Activated B cell treated with CpG ODN at 0.5 μM for 24 hours (primary cell): Measurements from ENCODE around the gene DAB1. TPM values are rescaled to one million over a fixed set of nuclear protein-coding genes. Genes with fewer than 3 reads are reported as not detected.

ENCODE experiments used
- ATAC-seq: fragments of 200-7000 bp; cut with Tn5 transposase; one replicate; pipeline ENCODE4 v1.10.0; 2021; ENCODE audit warnings: low read depth, mild to moderate bottlenecking, moderate library complexity
- CTCF ChIA-PET: fragments of 350-600 bp; sonication (Branson Sonifier 250); formaldehyde crosslinking; loops from one replicate; lab custom pipeline; 2021; ENCODE audit warnings: antibody characterized with exemption; lab: Charles Lee
- POLR2A ChIA-PET: fragments of 350-600 bp; sonication (Branson Sonifier 250); formaldehyde crosslinking; loops from one replicate; lab custom pipeline; 2021; ENCODE audit warnings: antibody characterized with exemption; lab: Charles Lee
- DNase-seq: peaks from one replicate; pipeline ENCODE4 v3.0.0; 2022
- H3K27ac Mint-ChIP-seq: one replicate; pipeline ENCODE4 v1.8.0; 2020; ENCODE audit warnings: mixed read lengths
- H3K27me3 Mint-ChIP-seq: one replicate; pipeline ENCODE4 v1.8.0; 2021; ENCODE audit warnings: mixed read lengths
- H3K36me3 Mint-ChIP-seq: one replicate; pipeline ENCODE4 v1.8.0; 2021; ENCODE audit warnings: low read depth, mixed read lengths
- H3K4me1 Mint-ChIP-seq: one replicate; pipeline ENCODE4 v1.8.0; 2021; ENCODE audit warnings: mixed read lengths
- H3K4me3 Mint-ChIP-seq: one replicate; pipeline ENCODE4 v1.8.0; 2020; ENCODE audit warnings: mild to moderate bottlenecking, mixed read lengths
- H3K9me3 Mint-ChIP-seq: one replicate; pipeline ENCODE4 v1.8.0; 2020; ENCODE audit warnings: mixed read lengths
- CTCF ChIP-seq: fragments of 200-600 bp; IDR thresholded peaks from one replicate; pipeline ENCODE4 v1.8.0; 2022; ENCODE audit warnings: antibody characterized with exemption, mild to moderate bottlenecking
- intact Hi-C: fragments of 100-400 bp; cut with micrococcal nuclease; formaldehyde crosslinking; loops from one replicate; pipeline ENCODE4 v1.15.1; 2024
- total RNA-seq: library from RNA; stranded (reverse); gene quantifications from 2 replicates; pipeline ENCODE4 v1.2.3, GENCODE V29; 2022

The DAB1 gene
- total RNA-seq, 1 donor from 2014 or later: not detected

GRCh38 chr1:57018119-57018518, 405.7 kb downstream of the DAB1 start:
- ATAC-seq (no peak), DNase-seq (no peak)
- H3K4me1 Mint-ChIP-seq: no peaks in the 10 kb centered on the region
- no peaks in the 10 kb centered on the region for H3K36me3 Mint-ChIP-seq
- H3K4me3 Mint-ChIP-seq: no peak overlapping the region
- H3K27me3 Mint-ChIP-seq: peaks cover 5% of the 10 kb centered on the region
- POLR2A ChIA-PET: no interaction called here
- TF ChIP-seq CTCF: no peak
- peaks cover 2% of the 10 kb centered on the region for H3K9me3 Mint-ChIP-seq
- H3K27ac Mint-ChIP-seq: no peak overlapping the region
- intact Hi-C loops: no loop called here
- CTCF ChIA-PET: no interaction called here

GRCh38 chr1:57017717-57018116, 406.1 kb downstream of the DAB1 start:
- POLR2A ChIA-PET: no interaction called here
- no peak for TF ChIP-seq CTCF

GRCh38 chr1:57017200-57017599, 406.7 kb downstream of the DAB1 start:
- H3K4me3 Mint-ChIP-seq: no peak overlapping the region

More at GRCh38 chr1:57017717-57018116, 406.1 kb downstream of the DAB1 start:
- DNase-seq: no peak
- Mint-ChIP-seq H3K4me3 (no peak overlapping the region), H3K4me1 (no peaks in the 10 kb centered on the region), H3K27me3 (peaks cover 5% of the 10 kb centered on the region), H3K27ac (no peak overlapping the region), H3K36me3 (no peaks in the 10 kb centered on the region), H3K9me3 (peaks cover 2% of the 10 kb centered on the region)
- no peak for ATAC-seq
- CTCF ChIA-PET: no interaction called here
- intact Hi-C loops: no loop called here

GRCh38 chr1:57015071-57015470, 408.8 kb downstream of the DAB1 start:
- H3K27ac Mint-ChIP-seq: no peak overlapping the region
- CTCF ChIA-PET: no interaction called here

More at GRCh38 chr1:57017200-57017599, 406.7 kb downstream of the DAB1 start:
- no peak for DNase-seq
- no peak for TF ChIP-seq CTCF
- Mint-ChIP-seq H3K27ac (no peak overlapping the region), H3K36me3 (no peaks in the 10 kb centered on the region), H3K9me3 (peaks cover 2% of the 10 kb centered on the region), H3K27me3 (peaks cover 5% of the 10 kb centered on the region), H3K4me1 (no peaks in the 10 kb centered on the region)
- ChIA-PET POLR2A (no interaction called here), CTCF (no interaction called here)
- intact Hi-C loops: no loop called here
- ATAC-seq: no peak

GRCh38 chr1:57013522-57013921, 410.3 kb downstream of the DAB1 start:
- no peak for TF ChIP-seq CTCF
- Mint-ChIP-seq H3K9me3 (no peaks in the 10 kb centered on the region), H3K4me1 (no peaks in the 10 kb centered on the region), H3K4me3 (no peak overlapping the region), H3K27ac (no peak overlapping the region), H3K27me3 (peaks cover 3% of the 10 kb centered on the region), H3K36me3 (no peaks in the 10 kb centered on the region)
- DNase-seq (no peak), ATAC-seq (no peak)
- ChIA-PET CTCF (no interaction called here), POLR2A (no interaction called here)
- intact Hi-C loops: no loop called here

More at GRCh38 chr1:57015071-57015470, 408.8 kb downstream of the DAB1 start:
- ATAC-seq (no peak), DNase-seq (no peak)
- Mint-ChIP-seq H3K4me3 (no peak overlapping the region), H3K36me3 (no peaks in the 10 kb centered on the region), H3K4me1 (no peaks in the 10 kb centered on the region), H3K27me3 (peaks cover 5% of the 10 kb centered on the region), H3K9me3 (no peaks in the 10 kb centered on the region)
- intact Hi-C loops: no loop called here
- no peak for TF ChIP-seq CTCF
- POLR2A ChIA-PET: interaction anchor here (0.6 kb wide), 1 partner anchor 39 kb away, joined by 16 read pairs; no protein-coding TSS in a partner anchor
